Activated CD8-positive, alpha-beta memory T cell treated with anti-CD3 and anti-CD28 coated beads, Interleukin-2, amount 50 U/mL, for 1 hour (primary cell): Measurements from ENCODE around the gene DNAJC16.

ENCODE experiments used
- DNase-seq: peaks from one replicate; pipeline ENCODE4 v3.0.0-alpha.2; 2020; ENCODE audit errors: extremely low read depth

The DNAJC16 gene

GRCh38 chr1:15620902-15621682, 94.4 kb downstream of the DNAJC16 start:
- DNase-seq, result no peak

GRCh38 chr1:15621975-15622374, 95.3 kb downstream of the DNAJC16 start:
- no peak for DNase-seq

GRCh38 chr1:15622712-15623373, 96.2 kb downstream of the DNAJC16 start:
- no peak for DNase-seq

GRCh38 chr1:15623435-15623834, 96.8 kb downstream of the DNAJC16 start:
- no peak for DNase-seq

GRCh38 chr1:15624133-15624714, 97.6 kb downstream of the DNAJC16 start:
- no peak for DNase-seq

- DNase-seq, result no peak
Measured at GRCh38 chr1:15625056-15625917, 98.6 kb downstream of the DNAJC16 start.
